KMS-11 (cell line): Measurements from ENCODE around the gene TSPAN10.

ENCODE experiments used
- H2AFZ ChIP-seq: fragments of 200-600 bp; sonication (generic); 2 replicates; pipeline ENCODE4 v1.6.1; 2016; ENCODE audit warnings: antibody characterized with exemption, mixed run types, low read depth
- H3K27ac ChIP-seq: fragments of 200-600 bp; sonication (generic); 2 replicates; pipeline ENCODE4 v1.6.1; 2016; ENCODE audit warnings: mild to moderate bottlenecking, mixed run types
- H3K27me3 ChIP-seq: fragments of 200-600 bp; sonication (generic); 2 replicates; pipeline ENCODE4 v1.6.1; 2017; ENCODE audit warnings: mild to moderate bottlenecking, low read depth, mixed run types, moderate library complexity; ENCODE audit not compliant: insufficient read depth
- H3K36me3 ChIP-seq: fragments of 200-600 bp; sonication (generic); 2 replicates; pipeline ENCODE4 v1.6.1; 2017; ENCODE audit warnings: mild to moderate bottlenecking, mixed run types; ENCODE audit not compliant: insufficient read depth
- H3K4me1 ChIP-seq: fragments of 200-600 bp; sonication (generic); 2 replicates; pipeline ENCODE4 v1.6.1; 2016; ENCODE audit warnings: mild to moderate bottlenecking, low read depth, mixed run types; ENCODE audit not compliant: poor library complexity, severe bottlenecking
- H3K4me2 ChIP-seq: fragments of 200-600 bp; sonication (generic); 2 replicates; pipeline ENCODE4 v1.7.0; 2016; ENCODE audit warnings: mild to moderate bottlenecking, mixed run types
- H3K4me3 ChIP-seq: fragments of 200-600 bp; sonication (generic); IDR thresholded peaks from 2 replicates; pipeline ENCODE4 v1.6.1; 2017; ENCODE audit warnings: low read depth, low read length, mixed read lengths; ENCODE audit not compliant: insufficient read depth
- H3K79me2 ChIP-seq: fragments of 200-600 bp; sonication (generic); 2 replicates; pipeline ENCODE4 v1.6.1; 2016; ENCODE audit warnings: low read depth, mixed run types; ENCODE audit not compliant: insufficient read depth
- H3K9ac ChIP-seq: fragments of 200-600 bp; sonication (generic); 2 replicates; pipeline ENCODE4 v1.6.1; 2016; ENCODE audit warnings: mild to moderate bottlenecking, mixed run types
- H4K20me1 ChIP-seq: fragments of 200-600 bp; sonication (generic); 2 replicates; pipeline ENCODE4 v1.6.1; 2016; ENCODE audit warnings: mild to moderate bottlenecking, mixed run types; ENCODE audit not compliant: insufficient read depth
- TF ChIP-seq, protein P1 (sequence below): fragments of 200-600 bp; sonication (generic); conservative IDR thresholded peaks from 2 replicates; pipeline ENCODE4 v1.6.1; 2017; ENCODE audit warnings: low read depth, mild to moderate bottlenecking, antibody characterized with exemption, low read length, moderate library complexity, mixed read lengths

Gene TSPAN10

DNA sequence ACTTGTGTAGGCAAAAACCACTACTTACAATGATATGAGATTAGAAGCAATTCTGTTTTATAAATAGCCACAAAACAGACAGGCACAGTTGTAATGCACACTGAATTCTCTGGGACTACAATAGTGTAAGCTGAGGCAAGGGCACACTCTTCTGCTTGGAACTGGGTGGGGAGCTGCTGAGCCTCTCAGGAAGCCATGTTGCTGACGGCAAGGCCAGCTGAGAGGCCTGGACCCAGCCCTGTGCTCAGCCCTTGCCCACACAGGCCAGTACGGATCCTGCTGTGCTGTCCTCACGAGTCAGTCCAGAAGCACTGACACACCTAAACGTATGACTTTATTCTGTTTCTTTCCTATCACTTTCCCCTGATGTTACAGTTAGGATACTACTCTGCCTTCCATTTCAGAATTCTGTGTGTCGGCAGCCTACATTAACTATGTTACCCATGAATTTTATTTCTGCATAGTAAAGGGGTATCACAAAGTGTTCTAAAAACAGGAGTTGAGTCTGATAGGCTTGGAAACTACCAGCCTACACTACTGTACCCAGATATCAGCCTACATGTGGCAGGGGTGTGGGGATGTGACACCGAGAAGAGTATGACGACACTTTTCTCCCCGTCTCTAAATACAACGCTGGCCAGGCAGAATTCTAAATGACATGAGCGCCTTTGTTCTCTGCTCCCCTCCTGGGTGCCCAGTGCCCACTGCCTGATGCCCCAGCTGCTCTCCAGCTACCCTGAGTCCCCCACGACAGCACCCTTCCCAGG lies 43.7 kb upstream of the TSPAN10 start:
- TF ChIP-seq, protein P1, sequence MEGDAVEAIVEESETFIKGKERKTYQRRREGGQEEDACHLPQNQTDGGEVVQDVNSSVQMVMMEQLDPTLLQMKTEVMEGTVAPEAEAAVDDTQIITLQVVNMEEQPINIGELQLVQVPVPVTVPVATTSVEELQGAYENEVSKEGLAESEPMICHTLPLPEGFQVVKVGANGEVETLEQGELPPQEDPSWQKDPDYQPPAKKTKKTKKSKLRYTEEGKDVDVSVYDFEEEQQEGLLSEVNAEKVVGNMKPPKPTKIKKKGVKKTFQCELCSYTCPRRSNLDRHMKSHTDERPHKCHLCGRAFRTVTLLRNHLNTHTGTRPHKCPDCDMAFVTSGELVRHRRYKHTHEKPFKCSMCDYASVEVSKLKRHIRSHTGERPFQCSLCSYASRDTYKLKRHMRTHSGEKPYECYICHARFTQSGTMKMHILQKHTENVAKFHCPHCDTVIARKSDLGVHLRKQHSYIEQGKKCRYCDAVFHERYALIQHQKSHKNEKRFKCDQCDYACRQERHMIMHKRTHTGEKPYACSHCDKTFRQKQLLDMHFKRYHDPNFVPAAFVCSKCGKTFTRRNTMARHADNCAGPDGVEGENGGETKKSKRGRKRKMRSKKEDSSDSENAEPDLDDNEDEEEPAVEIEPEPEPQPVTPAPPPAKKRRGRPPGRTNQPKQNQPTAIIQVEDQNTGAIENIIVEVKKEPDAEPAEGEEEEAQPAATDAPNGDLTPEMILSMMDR: no peak
- H3K27me3 ChIP-seq: no peaks in the 10 kb centered on the region
- no peak overlapping the region for H3K27ac ChIP-seq
- H3K4me1 ChIP-seq: peaks cover 19% of the 10 kb centered on the region
- no peak overlapping the region for H3K4me2 ChIP-seq
- peaks cover 9% of the 10 kb centered on the region; the same call in 1 of the 2 replicates for H3K36me3 ChIP-seq
- H3K4me3 ChIP-seq: no peak overlapping the region
- no peak overlapping the region for H2AFZ ChIP-seq
- H4K20me1 ChIP-seq: no peaks in the 10 kb centered on the region
- H3K9ac ChIP-seq: no peak overlapping the region
- peaks cover 24% of the 10 kb centered on the region; the same call in 1 of the 2 replicates for H3K79me2 ChIP-seq

GRCh38 chr17:81599719-81600486 lies 37.1 kb upstream of the TSPAN10 start:
- Histone ChIP-seq H3K79me2 (peaks cover 39% of the 10 kb centered on the region), H3K4me1 (peaks cover 77% of the 10 kb centered on the region), H4K20me1 (no peaks in the 10 kb centered on the region), H3K9ac (no peak overlapping the region), H3K4me3 (no peak overlapping the region), H3K27ac (peak overlapping the region; percentile 55), H3K27me3 (no peaks in the 10 kb centered on the region), H3K4me2 (peak overlapping the region; percentile 58), H3K36me3 (peaks cover 15% of the 10 kb centered on the region; the same call in 1 of the 2 replicates), H2AFZ (no peak overlapping the region)
- TF ChIP-seq, protein P1: no peak

DNA sequence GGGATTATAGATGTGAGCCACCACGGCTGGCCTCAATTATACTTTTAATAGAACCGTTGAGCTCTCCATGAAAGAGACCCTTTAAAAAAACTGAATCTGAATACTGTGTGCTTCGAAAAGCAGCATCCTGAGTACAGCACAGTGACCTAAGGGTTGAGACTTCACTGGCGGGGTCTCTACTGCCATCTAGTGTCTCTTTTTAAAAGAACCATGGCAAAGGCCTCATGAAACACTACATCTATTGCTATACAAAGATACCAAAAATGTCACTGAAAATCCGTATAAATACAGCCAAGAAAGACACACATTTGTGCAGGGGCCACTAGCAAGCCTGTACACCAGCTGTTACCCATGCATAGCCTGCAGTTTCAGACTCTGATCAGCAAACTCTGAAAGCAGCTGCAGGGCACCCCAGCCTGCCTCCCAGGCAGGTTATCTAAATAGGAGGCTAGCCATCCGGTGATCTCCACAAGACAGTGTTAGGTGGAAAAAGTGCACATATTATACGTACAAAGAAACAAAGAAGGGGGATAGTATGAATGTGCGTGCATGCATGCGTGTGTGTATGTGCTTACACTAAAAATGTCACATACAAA lies 35.4 kb upstream of the TSPAN10 start:
- Histone ChIP-seq H3K27ac (peak overlapping the region; percentile 55), H3K4me1 (peaks cover 87% of the 10 kb centered on the region), H3K9ac (peak overlapping the region; percentile 2; the same call in 1 of the 2 replicates), H3K4me2 (peak overlapping the region; percentile 58), H3K27me3 (no peaks in the 10 kb centered on the region), H3K36me3 (peaks cover 9% of the 10 kb centered on the region; the same call in 1 of the 2 replicates), H3K79me2 (peaks cover 49% of the 10 kb centered on the region), H2AFZ (no peak overlapping the region), H3K4me3 (no peak overlapping the region), H4K20me1 (no peaks in the 10 kb centered on the region)
- TF ChIP-seq, protein P1: peak; percentile 90

- Histone ChIP-seq H3K27me3 (no peaks in the 10 kb centered on the region), H3K36me3 (peaks cover 9% of the 10 kb centered on the region; the same call in 1 of the 2 replicates), H3K4me1 (peaks cover 88% of the 10 kb centered on the region), H4K20me1 (no peaks in the 10 kb centered on the region), H3K9ac (no peak overlapping the region), H3K4me3 (no peak overlapping the region), H2AFZ (no peak overlapping the region), H3K79me2 (peaks cover 47% of the 10 kb centered on the region), H3K27ac (no peak overlapping the region), H3K4me2 (no peak overlapping the region)
- TF ChIP-seq, protein P1: no peak
These were observed 33.0 kb upstream of the TSPAN10 start for GRCh38 chr17:81603846-81604610.
